ENCODE data around the gene CCL18. TPM values are rescaled to one million over a fixed set of nuclear protein-coding genes. Genes with fewer than 3 reads are reported as not detected.

The CCL18 gene
- polyA plus RNA-seq, 4 donors: 0.24 to 17.9 (median 1.0) TPM

DNA sequence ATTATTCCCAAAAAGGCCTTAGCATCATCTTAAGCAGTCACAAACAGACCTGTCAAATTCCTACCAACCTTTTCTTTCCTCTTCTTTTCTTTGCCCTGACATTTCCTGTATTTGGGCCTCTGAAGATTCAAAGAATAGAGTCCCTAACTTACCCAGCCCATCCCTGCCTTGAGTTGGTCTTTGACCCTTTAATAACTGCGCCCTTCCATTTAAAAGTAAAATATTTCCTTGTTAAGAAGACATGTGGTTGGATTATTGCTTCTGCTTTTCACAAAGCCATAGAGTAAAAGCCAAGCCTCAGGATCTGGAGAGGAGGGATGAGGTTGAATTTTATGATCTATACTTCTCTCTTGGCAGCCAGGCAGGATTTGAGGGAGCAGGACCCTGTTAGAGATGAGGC lies 33.1 kb upstream of the CCL18 start:
- no peaks in the 10 kb centered on the region for H3K36me3 ChIP-seq (ENCODE audit: control insufficient read depth in 3 of 3, insufficient read depth in 2 of 3, low read depth in 1 of 3, low read length in 3 of 3)
- H3K27me3 ChIP-seq (ENCODE audit: control insufficient read depth in 3 of 3, insufficient read depth in 3 of 3, low read length in 3 of 3): no peaks in the 10 kb centered on the region
- whole genome bisulfite sequencing, 3 donors: 16 to 65% (median 37%) methylated on average over 1 of the region's 1 CpG
- no peak for FAIRE-seq
- H3K4me1 ChIP-seq (ENCODE audit: control insufficient read depth in 3 of 3, insufficient read depth in 2 of 3, low read depth in 1 of 3, low read length in 2 of 3): peaks cover 0 to 25% (median 13%) of the 10 kb centered on the region in 3 donors
- H3K4me3 ChIP-seq (ENCODE audit: low read depth in 1 of 3, low read length in 3 of 3): no peak overlapping the region
- DNase-seq: peak; percentile 70 to 87
- H3K9me3 ChIP-seq (ENCODE audit: control insufficient read depth in 2 of 2, insufficient read depth in 1 of 2, low read depth in 1 of 2, low read length in 1 of 2): no peaks in the 10 kb centered on the region
- peak overlapping the region; percentile 68 to 79 (median 73) for H3K27ac ChIP-seq (ENCODE audit: low read depth in 1 of 3, low read length in 2 of 3)

DNA sequence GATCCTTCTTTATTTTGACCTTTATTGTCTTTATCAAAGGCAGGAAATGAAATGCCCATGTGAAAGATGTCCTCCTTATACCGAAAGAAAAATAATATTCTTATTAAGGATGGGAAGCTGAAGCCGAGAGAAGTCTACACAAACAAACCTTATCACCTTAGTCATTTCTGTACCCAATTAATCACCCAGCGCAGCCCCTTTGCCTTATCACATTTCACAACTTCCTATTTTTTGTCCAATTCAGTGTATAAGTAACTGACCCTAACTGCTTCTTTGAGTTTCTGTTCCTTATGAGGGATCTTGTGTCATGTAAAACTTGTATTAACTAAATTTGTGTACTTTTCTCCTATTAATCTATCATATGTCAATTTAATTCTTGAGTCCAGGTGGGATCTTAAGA lies 29.9 kb upstream of the CCL18 start:
- Histone ChIP-seq H3K36me3 (ENCODE audit: control insufficient read depth in 3 of 3, insufficient read depth in 2 of 3, low read depth in 1 of 3, low read length in 3 of 3) (no peaks in the 10 kb centered on the region), H3K9me3 (ENCODE audit: control insufficient read depth in 2 of 2, insufficient read depth in 1 of 2, low read depth in 1 of 2, low read length in 1 of 2) (no peaks in the 10 kb centered on the region), H3K27ac (ENCODE audit: low read depth in 1 of 3, low read length in 2 of 3) (no peak overlapping the region), H3K4me3 (ENCODE audit: low read depth in 1 of 3, low read length in 3 of 3) (no peak overlapping the region), H3K4me1 (ENCODE audit: control insufficient read depth in 3 of 3, insufficient read depth in 2 of 3, low read depth in 1 of 3, low read length in 2 of 3) (peaks cover 0 to 25% (median 11%) of the 10 kb centered on the region in 3 donors), H3K27me3 (ENCODE audit: control insufficient read depth in 3 of 3, insufficient read depth in 3 of 3, low read length in 3 of 3) (no peaks in the 10 kb centered on the region)
- DNase-seq (no peak), FAIRE-seq (no peak)
- WGBS, 3 donors: 6 to 22% (median 16%) methylated on average over 3 of the region's 3 CpGs

DNA sequence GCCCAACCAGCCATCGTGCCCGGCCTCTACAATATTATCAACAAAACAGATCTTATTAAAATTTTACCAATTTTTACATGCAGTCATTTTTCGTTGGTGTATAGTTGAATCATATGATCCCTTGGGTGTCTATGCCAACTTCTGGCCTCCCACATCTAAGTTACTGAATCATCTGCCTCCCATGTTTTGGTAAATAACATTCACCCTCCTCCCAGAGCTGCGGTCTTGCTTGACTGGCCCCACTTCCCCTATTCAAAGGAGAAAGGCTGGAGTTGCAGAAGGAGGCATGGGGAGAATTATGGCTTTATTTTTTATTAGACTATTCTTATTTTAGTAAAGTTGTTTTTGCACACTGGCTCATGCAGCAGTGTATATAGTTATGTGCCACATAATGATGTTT lies 27.8 kb upstream of the CCL18 start:
- FAIRE-seq (no peak), DNase-seq (no peak)
- Histone ChIP-seq H3K27ac (ENCODE audit: low read depth in 1 of 3, low read length in 2 of 3) (no peak overlapping the region), H3K27me3 (ENCODE audit: control insufficient read depth in 3 of 3, insufficient read depth in 3 of 3, low read length in 3 of 3) (no peaks in the 10 kb centered on the region), H3K4me3 (ENCODE audit: low read depth in 1 of 3, low read length in 3 of 3) (no peak overlapping the region), H3K4me1 (ENCODE audit: control insufficient read depth in 3 of 3, insufficient read depth in 2 of 3, low read depth in 1 of 3, low read length in 2 of 3) (peaks cover 0 to 12% (median 6%) of the 10 kb centered on the region in 3 donors), H3K36me3 (ENCODE audit: control insufficient read depth in 3 of 3, insufficient read depth in 2 of 3, low read depth in 1 of 3, low read length in 3 of 3) (no peaks in the 10 kb centered on the region), H3K9me3 (ENCODE audit: control insufficient read depth in 2 of 2, insufficient read depth in 1 of 2, low read depth in 1 of 2, low read length in 1 of 2) (no peaks in the 10 kb centered on the region)
- WGBS, 3 donors: 81 to 82% (median 81%) methylated on average over 4 of the region's 4 CpGs

DNA sequence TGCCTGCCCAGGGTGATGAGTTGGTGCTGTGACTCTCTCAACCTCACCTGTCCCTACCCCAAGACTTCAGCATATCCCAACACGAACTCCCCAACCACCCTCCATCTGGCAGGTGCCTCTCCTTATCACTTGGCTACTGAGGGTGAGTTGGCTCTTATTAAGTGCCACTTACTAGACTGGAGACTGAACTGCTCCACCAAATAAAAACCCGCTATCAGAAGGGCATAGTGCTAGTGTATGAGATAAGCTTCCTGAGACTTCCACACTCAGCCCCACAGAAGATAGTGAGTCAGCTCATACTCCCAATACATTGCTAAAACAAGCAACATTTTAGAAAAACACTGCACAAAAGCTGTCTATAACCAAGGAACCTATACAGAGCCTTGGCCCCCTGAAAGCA lies 16.0 kb upstream of the CCL18 start:
- WGBS, 3 donors: 15 to 54% (median 24%) methylated on average over 2 of the region's 2 CpGs
- no peaks in the 10 kb centered on the region for H3K27me3 ChIP-seq (ENCODE audit: control insufficient read depth in 3 of 3, insufficient read depth in 3 of 3, low read length in 3 of 3)
- FAIRE-seq (no peak), DNase-seq (peak in 1 of 2 donors; percentile 82)
- H3K4me3 ChIP-seq (ENCODE audit: low read depth in 1 of 3, low read length in 3 of 3): no peak overlapping the region
- H3K9me3 ChIP-seq (ENCODE audit: control insufficient read depth in 2 of 2, insufficient read depth in 1 of 2, low read depth in 1 of 2, low read length in 1 of 2): peaks cover 0 to 6% of the 10 kb centered on the region in 2 donors
- no peaks in the 10 kb centered on the region for H3K36me3 ChIP-seq (ENCODE audit: control insufficient read depth in 3 of 3, insufficient read depth in 2 of 3, low read depth in 1 of 3, low read length in 3 of 3)
- no peak overlapping the region for H3K27ac ChIP-seq (ENCODE audit: low read depth in 1 of 3, low read length in 2 of 3)
- peaks cover 0 to 3% (median 0%) of the 10 kb centered on the region in 3 donors for H3K4me1 ChIP-seq (ENCODE audit: control insufficient read depth in 3 of 3, insufficient read depth in 2 of 3, low read depth in 1 of 3, low read length in 2 of 3)

DNA sequence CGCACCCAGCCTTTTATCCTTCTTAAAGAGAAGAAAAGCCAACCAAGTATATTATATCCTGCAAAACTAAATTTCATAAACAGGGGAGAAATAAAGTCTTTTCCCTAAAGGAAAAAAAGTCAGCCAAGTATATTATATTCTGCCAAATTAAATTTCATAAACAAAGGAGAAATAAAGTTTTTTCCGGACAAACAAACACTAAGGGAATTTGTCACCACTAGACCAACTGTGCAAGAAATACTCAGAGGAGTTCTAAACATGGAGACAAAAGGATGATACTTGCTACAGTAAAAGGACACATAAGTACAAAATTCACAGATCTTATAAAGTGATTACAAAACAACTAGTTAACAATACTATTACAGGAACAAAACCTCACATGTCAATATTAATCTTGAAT lies 14.4 kb upstream of the CCL18 start:
- Histone ChIP-seq H3K9me3 (ENCODE audit: control insufficient read depth in 2 of 2, insufficient read depth in 1 of 2, low read depth in 1 of 2, low read length in 1 of 2) (peaks cover 0 to 6% of the 10 kb centered on the region in 2 donors), H3K36me3 (ENCODE audit: control insufficient read depth in 3 of 3, insufficient read depth in 2 of 3, low read depth in 1 of 3, low read length in 3 of 3) (no peaks in the 10 kb centered on the region), H3K27ac (ENCODE audit: low read depth in 1 of 3, low read length in 2 of 3) (no peak overlapping the region), H3K27me3 (ENCODE audit: control insufficient read depth in 3 of 3, insufficient read depth in 3 of 3, low read length in 3 of 3) (no peaks in the 10 kb centered on the region), H3K4me3 (ENCODE audit: low read depth in 1 of 3, low read length in 3 of 3) (no peak overlapping the region), H3K4me1 (ENCODE audit: control insufficient read depth in 3 of 3, insufficient read depth in 2 of 3, low read depth in 1 of 3, low read length in 2 of 3) (peaks cover 0 to 3% (median 0%) of the 10 kb centered on the region in 3 donors)
- FAIRE-seq (no peak), DNase-seq (no peak)
- 95 to 100% (median 97%) methylated on average over 2 of the region's 2 CpGs for WGBS, 3 donors

DNA sequence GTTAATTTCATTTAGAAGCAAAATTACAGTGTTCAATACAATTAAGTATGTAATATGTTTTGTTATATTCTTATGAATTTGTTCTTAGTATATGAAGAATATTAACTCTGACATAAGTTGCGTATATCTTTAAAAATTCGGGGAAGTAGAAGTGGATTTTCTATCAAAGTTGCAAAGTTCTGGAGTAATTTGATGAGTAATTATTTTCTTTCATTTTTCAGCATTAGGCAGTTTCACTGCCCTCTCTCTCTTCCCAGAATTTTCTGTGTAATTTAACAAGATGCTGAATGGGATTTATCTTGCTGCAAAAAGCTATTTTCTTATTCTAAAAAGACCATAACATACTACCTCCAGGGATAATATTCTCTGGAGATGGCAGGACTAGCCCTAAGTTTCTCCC lies 8.9 kb upstream of the CCL18 start:
- no peaks in the 10 kb centered on the region for H3K36me3 ChIP-seq (ENCODE audit: control insufficient read depth in 3 of 3, insufficient read depth in 2 of 3, low read depth in 1 of 3, low read length in 3 of 3)
- no peaks in the 10 kb centered on the region for H3K4me1 ChIP-seq (ENCODE audit: control insufficient read depth in 3 of 3, insufficient read depth in 2 of 3, low read depth in 1 of 3, low read length in 2 of 3)
- DNase-seq (no peak), FAIRE-seq (no peak)
- H3K9me3 ChIP-seq (ENCODE audit: control insufficient read depth in 2 of 2, insufficient read depth in 1 of 2, low read depth in 1 of 2, low read length in 1 of 2): no peaks in the 10 kb centered on the region
- WGBS, 3 donors: 84 to 88% (median 86%) methylated on average over 2 of the region's 2 CpGs
- no peaks in the 10 kb centered on the region for H3K27me3 ChIP-seq (ENCODE audit: control insufficient read depth in 3 of 3, insufficient read depth in 3 of 3, low read length in 3 of 3)
- no peak overlapping the region for H3K27ac ChIP-seq (ENCODE audit: low read depth in 1 of 3, low read length in 2 of 3)
- no peak overlapping the region for H3K4me3 ChIP-seq (ENCODE audit: low read depth in 1 of 3, low read length in 3 of 3)

DNA sequence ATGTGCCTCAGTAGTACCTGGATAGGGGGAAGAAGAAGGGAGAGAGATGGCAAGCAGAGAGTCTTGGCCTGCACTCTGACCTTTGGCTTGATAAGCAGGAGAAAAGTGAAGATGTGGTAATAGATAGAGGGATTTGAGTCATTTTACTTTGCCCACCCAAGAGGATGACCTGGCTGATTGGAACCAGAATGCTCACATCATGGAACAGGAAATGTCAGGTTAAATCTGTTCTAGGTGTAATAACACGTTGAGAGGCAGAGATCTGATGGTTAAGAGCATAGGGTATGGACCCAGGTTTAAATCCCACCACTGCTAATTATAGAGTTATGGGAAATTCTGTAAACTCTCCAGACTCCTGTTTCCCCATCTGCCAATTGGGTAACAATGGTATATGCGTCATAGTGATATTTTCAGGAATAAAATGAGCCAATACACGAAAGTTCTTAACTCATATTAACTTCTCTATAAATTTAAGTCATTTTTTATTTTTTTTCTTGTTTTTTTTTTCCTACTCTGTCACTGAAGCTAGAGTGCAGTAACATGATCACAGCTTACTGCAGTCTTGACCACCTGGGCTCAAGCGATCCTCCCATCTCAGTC lies 8.1 kb upstream of the CCL18 start:
- no peak overlapping the region for H3K27ac ChIP-seq (ENCODE audit: low read depth in 1 of 3, low read length in 2 of 3)
- 80 to 86% (median 85%) methylated on average over 4 of the region's 4 CpGs for WGBS, 3 donors
- no peaks in the 10 kb centered on the region for H3K9me3 ChIP-seq (ENCODE audit: control insufficient read depth in 2 of 2, insufficient read depth in 1 of 2, low read depth in 1 of 2, low read length in 1 of 2)
- no peaks in the 10 kb centered on the region for H3K4me1 ChIP-seq (ENCODE audit: control insufficient read depth in 3 of 3, insufficient read depth in 2 of 3, low read depth in 1 of 3, low read length in 2 of 3)
- FAIRE-seq (no peak), DNase-seq (no peak)
- H3K4me3 ChIP-seq (ENCODE audit: low read depth in 1 of 3, low read length in 3 of 3): no peak overlapping the region
- no peaks in the 10 kb centered on the region for H3K36me3 ChIP-seq (ENCODE audit: control insufficient read depth in 3 of 3, insufficient read depth in 2 of 3, low read depth in 1 of 3, low read length in 3 of 3)
- H3K27me3 ChIP-seq (ENCODE audit: control insufficient read depth in 3 of 3, insufficient read depth in 3 of 3, low read length in 3 of 3): no peaks in the 10 kb centered on the region

DNA sequence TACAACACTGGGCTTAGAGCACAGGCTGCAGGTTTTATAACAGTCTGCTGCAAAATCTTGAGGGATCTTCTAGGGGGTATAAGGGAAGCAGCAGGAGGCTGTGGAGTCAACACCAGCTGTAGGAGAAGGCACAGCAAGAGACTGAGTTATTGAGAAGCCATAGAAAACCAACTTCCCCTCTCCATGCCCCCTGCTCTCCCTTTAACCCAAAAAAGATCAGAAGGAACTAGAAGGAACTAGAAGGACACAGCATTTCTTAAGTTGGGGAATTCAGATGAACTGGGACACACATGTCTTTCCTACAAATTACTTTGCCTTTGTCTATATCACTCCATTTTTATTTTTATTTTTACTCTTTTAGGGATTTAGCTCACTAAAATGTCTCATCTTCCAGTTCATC lies 6.2 kb upstream of the CCL18 start:
- Histone ChIP-seq H3K9me3 (ENCODE audit: control insufficient read depth in 2 of 2, insufficient read depth in 1 of 2, low read depth in 1 of 2, low read length in 1 of 2) (no peaks in the 10 kb centered on the region), H3K27me3 (ENCODE audit: control insufficient read depth in 3 of 3, insufficient read depth in 3 of 3, low read length in 3 of 3) (no peaks in the 10 kb centered on the region), H3K27ac (ENCODE audit: low read depth in 1 of 3, low read length in 2 of 3) (no peak overlapping the region), H3K4me3 (ENCODE audit: low read depth in 1 of 3, low read length in 3 of 3) (no peak overlapping the region), H3K36me3 (ENCODE audit: control insufficient read depth in 3 of 3, insufficient read depth in 2 of 3, low read depth in 1 of 3, low read length in 3 of 3) (no peaks in the 10 kb centered on the region), H3K4me1 (ENCODE audit: control insufficient read depth in 3 of 3, insufficient read depth in 2 of 3, low read depth in 1 of 3, low read length in 2 of 3) (no peaks in the 10 kb centered on the region)
- FAIRE-seq (no peak), DNase-seq (no peak)

DNA sequence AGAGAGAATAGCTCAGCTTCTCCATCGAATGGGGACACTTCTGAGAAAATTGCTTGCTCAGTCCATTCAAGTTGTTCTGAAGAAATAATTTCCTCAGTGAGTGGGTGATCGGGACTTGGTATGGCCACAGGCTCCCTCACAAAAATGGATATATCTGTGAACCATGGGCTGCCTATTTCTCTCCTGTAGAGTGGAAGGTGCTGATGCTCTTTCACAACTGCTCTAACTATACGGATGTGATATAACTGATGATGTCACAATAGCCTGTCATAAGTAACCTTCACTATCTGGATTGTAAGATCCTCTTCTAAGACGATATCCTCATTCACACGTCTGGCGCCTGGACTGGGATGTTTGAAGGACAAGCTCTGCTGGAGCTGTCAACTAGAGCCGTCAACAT lies 4.7 kb upstream of the CCL18 start:
- H3K27ac ChIP-seq (ENCODE audit: low read depth in 1 of 3, low read length in 2 of 3): no peak overlapping the region
- H3K27me3 ChIP-seq (ENCODE audit: control insufficient read depth in 3 of 3, insufficient read depth in 3 of 3, low read length in 3 of 3): no peaks in the 10 kb centered on the region
- no peaks in the 10 kb centered on the region for H3K36me3 ChIP-seq (ENCODE audit: control insufficient read depth in 3 of 3, insufficient read depth in 2 of 3, low read depth in 1 of 3, low read length in 3 of 3)
- no peak overlapping the region for H3K4me3 ChIP-seq (ENCODE audit: low read depth in 1 of 3, low read length in 3 of 3)
- DNase-seq (no peak), FAIRE-seq (no peak)
- no peaks in the 10 kb centered on the region for H3K4me1 ChIP-seq (ENCODE audit: control insufficient read depth in 3 of 3, insufficient read depth in 2 of 3, low read depth in 1 of 3, low read length in 2 of 3)
- 85 to 95% (median 89%) methylated on average over 7 of the region's 7 CpGs for WGBS, 3 donors
- H3K9me3 ChIP-seq (ENCODE audit: control insufficient read depth in 2 of 2, insufficient read depth in 1 of 2, low read depth in 1 of 2, low read length in 1 of 2): no peaks in the 10 kb centered on the region

Data from small intestine (tissue), 7 donors.